Nephron progenitor cell (in vitro differentiated cells): ENCODE results near the gene DR1.
A peak's percentile ranks its signal among the peaks of the same experiment; 100 is the strongest.

Experiments
- DNase-seq: peaks from one replicate; pipeline ENCODE4 v3.0.0; 2021
- H3K27ac Mint-ChIP-seq: 2 replicates; pipeline ENCODE4 v1.8.0; 2021; ENCODE audit warnings: mild to moderate bottlenecking, moderate library complexity, mixed read lengths
- H3K27me3 Mint-ChIP-seq: 2 replicates; pipeline ENCODE4 v1.8.0; 2021; ENCODE audit warnings: mild to moderate bottlenecking, low read depth, mixed read lengths; ENCODE audit not compliant: poor library complexity
- H3K36me3 Mint-ChIP-seq: 2 replicates; pipeline ENCODE4 v1.8.0; 2021; ENCODE audit warnings: low read depth, mixed read lengths
- H3K4me1 Mint-ChIP-seq: 2 replicates; pipeline ENCODE4 v1.8.0; 2021; ENCODE audit warnings: mixed read lengths
- H3K4me3 Mint-ChIP-seq: 2 replicates; pipeline ENCODE4 v1.8.0; 2021; ENCODE audit warnings: mild to moderate bottlenecking, moderate library complexity, mixed read lengths
- H3K9me3 Mint-ChIP-seq: 2 replicates; pipeline ENCODE4 v1.8.0; 2021; ENCODE audit warnings: mild to moderate bottlenecking, moderate library complexity, mixed read lengths
- TF ChIP-seq, protein P1 (sequence below): fragments of 200-600 bp; sonication (generic); IDR thresholded peaks from 2 replicates; pipeline ENCODE4 v1.5.0; 2021; ENCODE audit warnings: antibody characterized with exemption

DR1 gene

DNA sequence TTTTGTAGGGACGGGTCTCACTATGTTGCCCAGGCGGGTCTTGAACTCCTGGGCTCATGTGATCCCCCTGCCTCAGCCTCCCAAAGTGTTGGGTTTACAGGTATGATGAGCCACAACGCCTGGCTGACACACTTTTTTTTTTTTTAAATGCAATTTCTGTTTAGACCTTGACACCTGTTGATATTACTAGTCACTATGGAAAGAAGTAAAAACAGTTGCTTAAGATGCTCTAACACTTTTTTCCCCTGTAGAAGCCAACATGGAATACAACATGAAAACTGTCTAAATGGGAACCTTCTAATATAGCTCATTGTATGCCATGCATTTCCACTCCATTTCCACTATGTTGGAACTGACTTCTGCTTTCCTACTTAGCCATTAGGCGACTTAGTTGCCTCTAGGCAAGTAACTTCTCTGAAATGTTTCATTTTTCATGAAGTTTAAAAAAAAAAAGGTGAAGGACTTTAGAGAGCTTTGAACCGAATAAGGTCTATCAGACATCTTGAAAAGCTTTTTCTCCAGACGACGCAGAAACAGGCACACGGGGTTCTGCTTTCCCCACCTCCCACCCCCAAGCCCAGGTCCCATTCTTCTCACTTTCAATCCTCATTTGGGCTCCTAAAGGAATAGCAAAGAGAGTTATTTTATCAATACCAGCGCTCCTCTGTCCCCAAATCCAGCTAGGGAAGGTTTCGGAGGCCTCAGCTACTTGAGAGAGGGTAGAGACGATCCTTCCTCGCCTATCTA, 648 bp upstream of the DR1 start:
- peaks cover 6% of the 10 kb centered on the region for H3K36me3 Mint-ChIP-seq
- H3K9me3 Mint-ChIP-seq: no peaks in the 10 kb centered on the region
- TF ChIP-seq, protein P1, sequence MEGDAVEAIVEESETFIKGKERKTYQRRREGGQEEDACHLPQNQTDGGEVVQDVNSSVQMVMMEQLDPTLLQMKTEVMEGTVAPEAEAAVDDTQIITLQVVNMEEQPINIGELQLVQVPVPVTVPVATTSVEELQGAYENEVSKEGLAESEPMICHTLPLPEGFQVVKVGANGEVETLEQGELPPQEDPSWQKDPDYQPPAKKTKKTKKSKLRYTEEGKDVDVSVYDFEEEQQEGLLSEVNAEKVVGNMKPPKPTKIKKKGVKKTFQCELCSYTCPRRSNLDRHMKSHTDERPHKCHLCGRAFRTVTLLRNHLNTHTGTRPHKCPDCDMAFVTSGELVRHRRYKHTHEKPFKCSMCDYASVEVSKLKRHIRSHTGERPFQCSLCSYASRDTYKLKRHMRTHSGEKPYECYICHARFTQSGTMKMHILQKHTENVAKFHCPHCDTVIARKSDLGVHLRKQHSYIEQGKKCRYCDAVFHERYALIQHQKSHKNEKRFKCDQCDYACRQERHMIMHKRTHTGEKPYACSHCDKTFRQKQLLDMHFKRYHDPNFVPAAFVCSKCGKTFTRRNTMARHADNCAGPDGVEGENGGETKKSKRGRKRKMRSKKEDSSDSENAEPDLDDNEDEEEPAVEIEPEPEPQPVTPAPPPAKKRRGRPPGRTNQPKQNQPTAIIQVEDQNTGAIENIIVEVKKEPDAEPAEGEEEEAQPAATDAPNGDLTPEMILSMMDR: no peak

DNA sequence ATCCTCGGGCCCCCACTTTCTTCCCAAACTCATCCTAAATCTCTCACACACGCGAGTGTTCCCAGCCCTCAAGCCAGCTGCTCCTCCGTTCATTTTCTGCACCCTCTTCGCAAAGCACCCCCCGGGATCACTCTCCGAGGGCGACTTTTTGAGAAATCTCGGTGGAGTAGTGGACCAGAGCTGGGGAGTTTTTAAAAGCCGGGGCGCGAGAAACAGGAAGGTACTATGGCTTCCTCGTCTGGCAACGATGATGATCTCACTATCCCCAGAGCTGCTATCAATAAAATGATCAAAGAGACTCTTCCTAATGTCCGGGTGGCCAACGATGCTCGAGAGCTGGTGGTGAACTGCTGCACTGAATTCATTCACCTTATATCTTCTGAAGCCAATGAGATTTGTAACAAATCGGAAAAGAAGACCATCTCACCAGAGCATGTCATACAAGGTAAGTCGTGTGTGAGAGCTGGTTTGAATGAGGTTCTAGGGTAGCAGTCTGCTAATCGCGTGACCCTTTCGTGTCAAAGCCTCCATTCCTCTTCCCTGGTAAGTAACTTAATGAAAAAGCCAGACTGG, 800 bp downstream of the DR1 start:
- H3K27ac Mint-ChIP-seq: peak overlapping the region; percentile 100
- TF ChIP-seq, protein P1: no peak
- no peaks in the 10 kb centered on the region for H3K27me3 Mint-ChIP-seq
- H3K36me3 Mint-ChIP-seq: peaks cover 8% of the 10 kb centered on the region
- no peak for DNase-seq
- H3K9me3 Mint-ChIP-seq: no peaks in the 10 kb centered on the region
- H3K4me1 Mint-ChIP-seq: peaks cover 31% of the 10 kb centered on the region
- peak overlapping the region; percentile 100 for H3K4me3 Mint-ChIP-seq

More for the DNA sequence above, 648 bp upstream of the DR1 start:
- Mint-ChIP-seq H3K27ac (peak overlapping the region; percentile 99), H3K27me3 (no peaks in the 10 kb centered on the region), H3K4me1 (peaks cover 26% of the 10 kb centered on the region), H3K4me3 (peak overlapping the region; percentile 100)
- DNase-seq: no peak

DNA sequence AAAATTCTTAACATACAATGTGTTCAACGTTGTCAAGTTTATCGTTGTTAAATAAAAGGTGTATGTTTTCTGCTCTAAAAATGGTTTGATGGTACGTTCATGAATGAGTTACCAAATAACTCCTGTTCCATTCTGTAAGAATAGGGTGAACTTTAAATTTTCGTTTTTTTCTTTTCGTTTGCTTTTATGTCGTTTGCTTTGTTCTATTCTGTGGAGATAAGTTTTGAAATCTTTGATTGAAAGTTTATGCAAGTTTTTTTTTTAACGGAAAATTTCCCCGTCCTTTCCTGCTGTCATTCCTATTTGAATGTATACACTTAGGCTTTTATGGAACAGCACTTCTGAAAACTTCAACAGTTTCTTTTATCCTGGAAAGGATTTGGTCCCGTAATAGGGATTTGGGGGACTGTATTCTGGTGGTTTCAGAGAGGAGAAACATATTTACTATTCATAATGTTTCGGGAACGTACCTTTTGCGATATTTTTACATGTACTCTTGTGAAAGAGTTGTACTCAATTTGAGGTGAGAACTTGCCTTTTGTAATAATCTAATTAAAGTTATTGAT, 1.7 kb downstream of the DR1 start:
- Mint-ChIP-seq H3K27ac (peak overlapping the region; percentile 8), H3K36me3 (peaks cover 11% of the 10 kb centered on the region), H3K27me3 (no peaks in the 10 kb centered on the region), H3K4me3 (peak overlapping the region; percentile 100), H3K4me1 (peaks cover 31% of the 10 kb centered on the region), H3K9me3 (no peaks in the 10 kb centered on the region)
- DNase-seq: no peak
- TF ChIP-seq, protein P1: no peak

DNA sequence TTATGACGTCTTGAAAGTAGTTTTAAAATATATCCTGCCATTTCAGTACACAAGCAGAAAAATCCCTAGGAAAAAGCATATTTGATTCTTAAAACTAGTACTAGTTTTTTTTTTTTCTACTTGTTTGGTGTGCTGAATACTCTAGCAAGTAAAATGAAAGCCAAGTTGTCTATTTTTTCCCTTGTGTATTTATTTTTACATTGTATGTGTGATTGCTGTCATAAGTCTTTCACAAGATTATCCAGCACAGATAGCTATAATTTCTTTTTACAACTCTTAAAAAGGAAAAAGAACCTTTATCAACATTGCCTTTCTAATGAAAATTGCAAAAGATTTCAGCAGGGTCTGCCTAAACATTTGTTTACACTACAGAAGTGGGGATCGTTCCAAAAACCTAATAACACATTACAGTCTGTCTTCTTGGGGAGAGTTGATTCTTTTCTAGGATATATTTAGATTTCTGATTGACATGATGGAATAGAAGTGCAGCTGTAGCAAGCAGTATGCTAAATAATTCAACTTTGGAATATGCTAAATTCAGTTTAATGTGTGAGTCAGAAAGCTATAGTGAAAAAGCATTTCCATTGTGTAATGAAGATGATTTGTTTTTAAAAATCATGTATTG, 2.5 kb downstream of the DR1 start:
- H3K4me1 Mint-ChIP-seq: peaks cover 31% of the 10 kb centered on the region
- H3K27ac Mint-ChIP-seq: no peak overlapping the region

DNA sequence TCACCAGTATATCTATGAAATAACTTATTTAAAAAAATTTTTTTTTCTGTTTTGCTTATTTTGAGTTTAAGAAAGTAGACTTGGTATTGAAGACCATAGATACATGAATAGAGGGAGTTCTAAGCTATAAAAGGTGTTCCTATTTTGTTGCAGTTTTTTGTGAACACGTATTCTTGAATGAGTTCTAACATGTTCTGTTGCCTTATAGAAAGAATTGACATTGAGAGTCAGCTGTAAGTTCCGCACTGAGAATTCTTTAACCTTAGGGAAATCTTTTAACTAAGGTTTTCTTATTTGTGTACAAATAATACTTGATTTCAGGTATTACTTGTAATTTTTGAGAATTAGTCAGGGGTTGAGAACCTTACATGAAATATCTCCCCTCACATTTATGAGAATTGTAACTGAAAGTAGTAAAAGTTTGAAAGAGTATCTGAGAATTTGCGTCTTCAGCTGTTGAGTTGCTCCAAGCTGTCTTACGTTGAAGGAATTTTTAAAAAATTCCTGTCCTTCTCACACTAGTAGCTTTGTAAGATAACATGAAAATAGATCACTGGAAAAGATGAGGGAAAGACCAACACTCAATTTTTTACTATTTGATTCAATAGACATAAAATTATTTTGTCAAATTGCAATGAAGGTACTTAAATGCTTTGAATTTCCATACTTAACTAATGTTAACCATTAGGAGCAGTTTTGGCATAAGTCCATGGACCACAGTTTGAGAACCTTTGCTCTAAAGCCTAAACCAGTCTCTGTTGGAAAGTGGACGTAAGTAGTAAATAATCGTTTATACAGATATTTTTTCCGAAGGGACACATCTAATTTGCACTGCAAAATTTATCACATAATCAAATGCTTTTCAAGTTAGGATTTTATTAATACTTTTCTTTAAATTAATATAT, 3.8 kb downstream of the DR1 start:
- no peak for DNase-seq
- H3K27ac Mint-ChIP-seq: peak overlapping the region; percentile 6
- peak overlapping the region; percentile 100 for H3K4me3 Mint-ChIP-seq
- H3K9me3 Mint-ChIP-seq: no peaks in the 10 kb centered on the region
- peaks cover 13% of the 10 kb centered on the region for H3K36me3 Mint-ChIP-seq
- peaks cover 31% of the 10 kb centered on the region for H3K4me1 Mint-ChIP-seq
- TF ChIP-seq, protein P1: no peak
- H3K27me3 Mint-ChIP-seq: no peaks in the 10 kb centered on the region

More for the DNA sequence above, 2.5 kb downstream of the DR1 start:
- DNase-seq: no peak
- peaks cover 12% of the 10 kb centered on the region for H3K36me3 Mint-ChIP-seq
- TF ChIP-seq, protein P1: no peak
- no peaks in the 10 kb centered on the region for H3K9me3 Mint-ChIP-seq
- H3K27me3 Mint-ChIP-seq: no peaks in the 10 kb centered on the region
- H3K4me3 Mint-ChIP-seq: peak overlapping the region; percentile 100
